Mesenchymal stem cell (in vitro differentiated cells and primary cell): Measurements from ENCODE around the gene KIF26B.

Experiments
- DNase-seq: peaks from one replicate; pipeline ENCODE4 v3.0.0-alpha.2; 2013
- H2AFZ ChIP-seq: one replicate; pipeline ENCODE4 v1.6.1; 2013; ENCODE audit warnings: low read depth, mild to moderate bottlenecking, control low read depth, inconsistent platforms, low read length, moderate library complexity
- H2AK5ac ChIP-seq: 2 replicates; pipeline ENCODE4 v1.6.1; 2013; ENCODE audit warnings: low read length, moderate library complexity, mild to moderate bottlenecking, inconsistent platforms; ENCODE audit not compliant: severe bottlenecking
- H2BK120ac ChIP-seq: one replicate; pipeline ENCODE4 v1.6.1; 2013; ENCODE audit warnings: low read depth, mild to moderate bottlenecking, inconsistent platforms, low read length, moderate library complexity
- H2BK12ac ChIP-seq, 2 experiments: one replicate each; pipeline ENCODE4 v1.6.1; 2013; ENCODE audit warnings: inconsistent platforms in 2 of 2, low read length in 2 of 2, mild to moderate bottlenecking in 2 of 2, moderate library complexity in 2 of 2, control low read depth in 1 of 2
- H2BK15ac ChIP-seq: one replicate; pipeline ENCODE4 v1.6.1; 2013; ENCODE audit warnings: mild to moderate bottlenecking, low read depth, inconsistent platforms; ENCODE audit not compliant: poor library complexity, severe bottlenecking
- H2BK5ac ChIP-seq: 2 replicates; pipeline ENCODE4 v1.6.1; 2013; ENCODE audit warnings: low read depth, mild to moderate bottlenecking, low read length, control low read depth, inconsistent platforms; ENCODE audit not compliant: poor library complexity, severe bottlenecking
- H3K14ac ChIP-seq, 2 experiments: one replicate each; pipeline ENCODE4 v1.6.1; 2013; ENCODE audit warnings: inconsistent platforms in 2 of 2, low read length in 2 of 2, control low read depth in 1 of 2, mild to moderate bottlenecking in 1 of 2, moderate library complexity in 1 of 2
- H3K18ac ChIP-seq, 2 experiments: one replicate each; pipeline ENCODE4 v1.6.1; 2013; ENCODE audit warnings: inconsistent platforms in 2 of 2, low read length in 2 of 2, control low read depth in 1 of 2, low read depth in 1 of 2, mild to moderate bottlenecking in 1 of 2
- H3K23ac ChIP-seq, 2 experiments: one replicate each; pipeline ENCODE4 v1.6.1; 2013; ENCODE audit warnings: inconsistent platforms in 2 of 2, low read length in 2 of 2, mild to moderate bottlenecking in 2 of 2, moderate library complexity in 2 of 2, control low read depth in 1 of 2
- H3K27ac ChIP-seq: 2 replicates; pipeline ENCODE4 v1.5.1; 2013; ENCODE audit warnings: mild to moderate bottlenecking, moderate library complexity, low read length, control low read depth, inconsistent platforms; ENCODE audit not compliant: poor library complexity, severe bottlenecking
- H3K27me3 ChIP-seq, 2 experiments: 2 replicates each; pipeline versions ENCODE4 v1.6.1 to v1.7.0; 2013; ENCODE audit warnings: low read length in 2 of 2, mild to moderate bottlenecking in 2 of 2, moderate library complexity in 2 of 2, control low read depth in 1 of 2, inconsistent platforms in 1 of 2; ENCODE audit not compliant: control insufficient read depth in 1 of 2, insufficient read depth in 1 of 2
- H3K36me3 ChIP-seq, 2 experiments: 2 replicates each; pipeline versions ENCODE4 v1.6.1 to v1.7.0; 2013; ENCODE audit warnings: low read length in 2 of 2, control low read depth in 1 of 2, inconsistent platforms in 1 of 2, low read depth in 1 of 2, mild to moderate bottlenecking in 1 of 2; ENCODE audit not compliant: insufficient read depth in 2 of 2, control insufficient read depth in 1 of 2
- H3K4ac ChIP-seq, 2 experiments: one replicate each; pipeline ENCODE4 v1.6.1; 2013; ENCODE audit warnings: inconsistent platforms in 2 of 2, low read length in 2 of 2, mild to moderate bottlenecking in 2 of 2, moderate library complexity in 2 of 2, control low read depth in 1 of 2, low read depth in 1 of 2
- H3K4me1 ChIP-seq: 2 replicates; pipeline ENCODE4 v1.6.1; 2013; ENCODE audit warnings: low read depth, low read length, control low read depth; ENCODE audit not compliant: control insufficient read depth, insufficient read depth
- H3K4me2 ChIP-seq: 2 replicates; pipeline ENCODE4 v1.6.1; 2013; ENCODE audit warnings: low read length, mild to moderate bottlenecking, inconsistent platforms; ENCODE audit not compliant: poor library complexity, severe bottlenecking
- H3K4me3 ChIP-seq, 2 experiments: 2 replicates each; pipeline versions ENCODE4 v1.5.1 to v1.7.0; 2013; ENCODE audit warnings: low read length in 2 of 2, mild to moderate bottlenecking in 2 of 2, control low read depth in 1 of 2, low read depth in 1 of 2; ENCODE audit not compliant: insufficient read depth in 1 of 2
- H3K79me1 ChIP-seq: replicated peaks from 2 replicates; pipeline ENCODE4 v1.6.1; 2013; ENCODE audit warnings: mild to moderate bottlenecking, control low read depth, low read length, inconsistent platforms; ENCODE audit not compliant: poor library complexity, severe bottlenecking
- H3K9ac ChIP-seq: 2 replicates; pipeline ENCODE4 v1.7.0; 2013; ENCODE audit warnings: mild to moderate bottlenecking, low read length, moderate library complexity
- H3K9me3 ChIP-seq: 2 replicates; pipeline ENCODE4 v1.7.0; 2013; ENCODE audit warnings: mild to moderate bottlenecking, low read length; ENCODE audit not compliant: control insufficient read depth
- H4K8ac ChIP-seq: one replicate; pipeline ENCODE4 v1.6.1; 2013; ENCODE audit warnings: inconsistent platforms, mild to moderate bottlenecking, low read length, moderate library complexity
- H4K91ac ChIP-seq: one replicate; pipeline ENCODE4 v1.6.1; 2013; ENCODE audit warnings: mild to moderate bottlenecking, low read length, inconsistent platforms
- WGBS: methylation state at CpG from one replicate; pipeline ENCODE4 v1.1.7; 2013; ENCODE audit warnings: mixed read lengths; 5-methylcytosine and 5-hydroxymethylcytosine counted together

Gene KIF26B

GRCh38 chr1:245261786-245262185 is 107.0 kb downstream of the KIF26B start:
- WGBS: 86% methylated on average over 4 of the region's 7 CpGs
- Histone ChIP-seq H2AK5ac (peak overlapping the region; percentile 65), H3K4me3 (no peak overlapping the region), H3K4me2 (peak overlapping the region; percentile 42), H3K14ac (no peak overlapping the region), H3K9ac (no peak overlapping the region), H3K27ac (peak overlapping the region; percentile 93), H3K27me3 (peaks cover 0 to 9% of the 10 kb centered on the region in 2 experiments), H2BK5ac (peak overlapping the region; percentile 95), H3K9me3 (no peaks in the 10 kb centered on the region), H2AFZ (no peak overlapping the region), H3K36me3 (no peaks in the 10 kb centered on the region), H2BK120ac (no peak overlapping the region), H3K79me1 (no peaks in the 10 kb centered on the region), H3K18ac (no peak overlapping the region), H4K8ac (no peak overlapping the region), H2BK12ac (no peak overlapping the region), H2BK15ac (no peak overlapping the region), H3K4ac (no peak overlapping the region), H3K23ac (peak overlapping the region in 1 of 2 experiments; percentile 37), H3K4me1 (peaks cover 31% of the 10 kb centered on the region), H4K91ac (no peak overlapping the region)
- no peak for DNase-seq

GRCh38 chr1:245263529-245264095 is 108.8 kb downstream of the KIF26B start:
- no peak overlapping the region for H2BK5ac ChIP-seq
- no peak overlapping the region for H3K27ac ChIP-seq
- H3K4me2 ChIP-seq: no peak overlapping the region
- H2BK15ac ChIP-seq: no peak overlapping the region
- no peak overlapping the region for H3K23ac ChIP-seq
- H3K18ac ChIP-seq: no peak overlapping the region
- no peaks in the 10 kb centered on the region for H3K79me1 ChIP-seq
- WGBS: 80% methylated on average over 4 of the region's 5 CpGs
- no peak overlapping the region for H4K91ac ChIP-seq
- peak; percentile 14 for DNase-seq
- no peak overlapping the region for H3K4ac ChIP-seq
- H3K9me3 ChIP-seq: no peaks in the 10 kb centered on the region
- no peak overlapping the region for H3K14ac ChIP-seq
- H3K4me3 ChIP-seq: no peak overlapping the region
- H4K8ac ChIP-seq: no peak overlapping the region
- peaks cover 0 to 9% of the 10 kb centered on the region in 2 experiments for H3K27me3 ChIP-seq
- no peak overlapping the region for H2AFZ ChIP-seq
- no peaks in the 10 kb centered on the region for H3K36me3 ChIP-seq
- H2BK120ac ChIP-seq: no peak overlapping the region
- no peak overlapping the region for H2AK5ac ChIP-seq
- peaks cover 30% of the 10 kb centered on the region for H3K4me1 ChIP-seq
- H3K9ac ChIP-seq: no peak overlapping the region
- H2BK12ac ChIP-seq: no peak overlapping the region

GRCh38 chr1:245264226-245264625 is 109.4 kb downstream of the KIF26B start:
- Histone ChIP-seq H3K23ac (no peak overlapping the region), H3K18ac (no peak overlapping the region), H3K4me2 (no peak overlapping the region), H3K27me3 (peaks cover 0 to 9% of the 10 kb centered on the region in 2 experiments), H3K9ac (no peak overlapping the region), H4K8ac (no peak overlapping the region), H3K14ac (no peak overlapping the region), H2BK15ac (no peak overlapping the region), H3K36me3 (no peaks in the 10 kb centered on the region), H2AK5ac (no peak overlapping the region), H2BK5ac (no peak overlapping the region), H2BK12ac (no peak overlapping the region), H3K79me1 (no peaks in the 10 kb centered on the region), H3K27ac (no peak overlapping the region), H2AFZ (no peak overlapping the region), H4K91ac (no peak overlapping the region), H3K9me3 (no peaks in the 10 kb centered on the region), H3K4me1 (peaks cover 24% of the 10 kb centered on the region), H3K4ac (no peak overlapping the region), H3K4me3 (no peak overlapping the region), H2BK120ac (no peak overlapping the region)
- no peak for DNase-seq
- WGBS: 81% methylated on average over 1 of the region's 4 CpGs

- H2BK5ac ChIP-seq: no peak overlapping the region
- H3K79me1 ChIP-seq: no peaks in the 10 kb centered on the region
- H3K36me3 ChIP-seq: no peaks in the 10 kb centered on the region
- H3K4me1 ChIP-seq: peaks cover 17% of the 10 kb centered on the region
- no peak overlapping the region for H2BK120ac ChIP-seq
- H3K27me3 ChIP-seq: peaks cover 0 to 9% of the 10 kb centered on the region in 2 experiments
- H3K14ac ChIP-seq: no peak overlapping the region
- no peak overlapping the region for H3K18ac ChIP-seq
- no peak overlapping the region for H2BK15ac ChIP-seq
- H3K27ac ChIP-seq: no peak overlapping the region
- H4K8ac ChIP-seq: no peak overlapping the region
- H3K23ac ChIP-seq: no peak overlapping the region
- no peak overlapping the region for H3K4ac ChIP-seq
- peaks cover 9% of the 10 kb centered on the region for H3K9me3 ChIP-seq
- H4K91ac ChIP-seq: no peak overlapping the region
- H3K4me2 ChIP-seq: no peak overlapping the region
- no peak overlapping the region for H2AK5ac ChIP-seq
- DNase-seq: no peak
- H2BK12ac ChIP-seq: no peak overlapping the region
- H3K9ac ChIP-seq: no peak overlapping the region
- no peak overlapping the region for H3K4me3 ChIP-seq
- H2AFZ ChIP-seq: no peak overlapping the region
Measured at GRCh38 chr1:245266105-245266504, 111.3 kb downstream of the KIF26B start.
